HepG2 (cell line): ENCODE results near the gene HOXD1. TPM values are rescaled to one million over a fixed set of nuclear protein-coding genes. Genes with fewer than 3 reads are reported as not detected.

Experiments
- FOXP1 ChIP-seq, 2 experiments: fragments of 450-650 bp in 1 of 2; IDR thresholded peaks; 2 replicates each; pipeline ENCODE4 v1.6.1; 2017 to 2018; ENCODE audit warnings: antibody characterized with exemption in 1 of 2
- HHEX ChIP-seq: IDR thresholded peaks from 2 replicates; pipeline ENCODE4 v1.6.1; 2016; ENCODE audit warnings: control low read depth
- LCORL ChIP-seq, 2 experiments: fragments of 450-650 bp in 1 of 2; sonication (generic) in 1 of 2; formaldehyde crosslinking in 1 of 2; IDR thresholded peaks; 2 replicates each; pipeline versions ENCODE4 v1.5.0 to v1.6.1; 2017 to 2020; ENCODE audit warnings: antibody characterized with exemption in 1 of 2, missing genetic modification reagents in 1 of 2
- MTA1 ChIP-seq: sonication (generic); formaldehyde crosslinking; IDR thresholded peaks from 2 replicates; pipeline ENCODE4 v1.4.0; 2020; ENCODE audit warnings: missing genetic modification reagents, mild to moderate bottlenecking, borderline replicate concordance
- NR2C2 ChIP-seq: sonication (generic); formaldehyde crosslinking; IDR thresholded peaks from 2 replicates; pipeline ENCODE4 v1.4.0; 2020; ENCODE audit warnings: missing genetic modification reagents, mild to moderate bottlenecking, moderate library complexity, borderline replicate concordance
- RARA ChIP-seq: IDR thresholded peaks from 2 replicates; pipeline ENCODE4 v1.6.1; 2016; ENCODE audit warnings: missing genetic modification reagents, missing compliant biosample characterization
- SALL1 ChIP-seq: sonication (generic); formaldehyde crosslinking; IDR thresholded peaks from 2 replicates; pipeline ENCODE4 v1.8.0; 2022; ENCODE audit warnings: mild to moderate bottlenecking, missing genetic modification reagents
- SAP130 ChIP-seq: IDR thresholded peaks from 2 replicates; pipeline ENCODE4 v1.6.1; 2016; ENCODE audit warnings: low read depth
- SP1 ChIP-seq, 2 experiments: fragments of 450-650 bp in 1 of 2; sonication (generic) in 1 of 2; formaldehyde crosslinking in 1 of 2; IDR thresholded peaks; 2 replicates each; pipeline versions ENCODE4 v1.4.0 to v1.6.1; 2016 to 2020; ENCODE audit warnings: missing genetic modification reagents in 1 of 2
- ZC3H13 ChIP-seq: sonication (generic); formaldehyde crosslinking; IDR thresholded peaks from 2 replicates; pipeline ENCODE4 v1.8.1; 2023; ENCODE audit warnings: mild to moderate bottlenecking, missing genetic modification reagents, moderate library complexity
- ZNF501 ChIP-seq: sonication (generic); formaldehyde crosslinking; IDR thresholded peaks from 2 replicates; pipeline ENCODE4 v1.5.1; 2020; ENCODE audit warnings: mild to moderate bottlenecking, moderate library complexity, missing genetic modification reagents
- polyA plus RNA-seq, 8 experiments: library from polyadenylated mRNA; depleted of rRNA in 3 of 8; stranded (reverse) in 7 of 8; unstranded in 1 of 8; fragments of >200 nt; fragmentation: Illumina TruSeq in 4 of 8; extraction: Trizol in 4 of 8; gene quantifications; 2 replicates each; pipeline versions ENCODE4 v1.2.1 to v1.2.3, GENCODE V29; 2011 to 2016; ENCODE audit warnings: low read depth in 4 of 8, missing spikeins in 1 of 8, mixed read lengths in 1 of 8; ENCODE audit not compliant: insufficient read depth in 1 of 8
- total RNA-seq, 5 experiments: library from RNA; depleted of rRNA; stranded (reverse); fragments of >200 nt; fragmentation: Illumina TruSeq; extraction: Trizol; gene quantifications; 2 replicates each; pipeline ENCODE4 v1.2.3, GENCODE V29; 2016; ENCODE audit warnings: low read depth in 1 of 5
- TF ChIP-seq, protein P1 (sequence below): sonication (generic); formaldehyde crosslinking; IDR thresholded peaks from 2 replicates; pipeline ENCODE4 v1.4.0; 2020; ENCODE audit warnings: missing genetic modification reagents
- TF ChIP-seq, protein P2 (sequence below): sonication (generic); formaldehyde crosslinking; IDR thresholded peaks from 2 replicates; pipeline ENCODE4 v1.9.0; 2022; ENCODE audit warnings: missing genetic modification reagents, mild to moderate bottlenecking, borderline replicate concordance
- TF ChIP-seq, protein P3 (sequence below): IDR thresholded peaks from 2 replicates; pipeline ENCODE4 v1.4.0; 2020; ENCODE audit warnings: mild to moderate bottlenecking, missing genetic modification reagents

The HOXD1 gene
- total and polyA plus RNA-seq, 2 of the 13 experiments (the other 11 are each of a cell fraction or from before 2014, with no cell fraction given), result 10.0 to 22.3 TPM

DNA sequence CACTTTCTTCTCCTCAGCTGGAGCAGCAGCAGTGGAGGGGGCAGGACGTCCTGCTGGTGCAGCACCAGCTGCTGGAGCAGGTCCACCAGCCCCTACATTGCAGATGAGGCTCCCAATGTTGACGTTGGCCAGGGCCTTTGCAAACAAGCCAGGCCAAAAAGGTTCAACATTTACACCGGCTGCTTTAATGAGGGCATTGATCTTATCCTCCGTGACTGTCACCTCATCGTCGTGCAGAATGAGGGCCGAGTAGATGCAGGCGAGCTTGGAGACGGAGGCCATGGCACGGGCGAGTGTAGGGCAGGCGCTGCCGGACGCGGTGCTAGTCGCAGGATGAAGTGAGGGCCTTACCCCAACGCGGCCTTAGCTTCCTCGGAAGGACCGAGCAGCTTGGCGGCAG is 12.5 kb downstream of the HOXD1 start (continued):
- TF ChIP-seq, protein P1, sequence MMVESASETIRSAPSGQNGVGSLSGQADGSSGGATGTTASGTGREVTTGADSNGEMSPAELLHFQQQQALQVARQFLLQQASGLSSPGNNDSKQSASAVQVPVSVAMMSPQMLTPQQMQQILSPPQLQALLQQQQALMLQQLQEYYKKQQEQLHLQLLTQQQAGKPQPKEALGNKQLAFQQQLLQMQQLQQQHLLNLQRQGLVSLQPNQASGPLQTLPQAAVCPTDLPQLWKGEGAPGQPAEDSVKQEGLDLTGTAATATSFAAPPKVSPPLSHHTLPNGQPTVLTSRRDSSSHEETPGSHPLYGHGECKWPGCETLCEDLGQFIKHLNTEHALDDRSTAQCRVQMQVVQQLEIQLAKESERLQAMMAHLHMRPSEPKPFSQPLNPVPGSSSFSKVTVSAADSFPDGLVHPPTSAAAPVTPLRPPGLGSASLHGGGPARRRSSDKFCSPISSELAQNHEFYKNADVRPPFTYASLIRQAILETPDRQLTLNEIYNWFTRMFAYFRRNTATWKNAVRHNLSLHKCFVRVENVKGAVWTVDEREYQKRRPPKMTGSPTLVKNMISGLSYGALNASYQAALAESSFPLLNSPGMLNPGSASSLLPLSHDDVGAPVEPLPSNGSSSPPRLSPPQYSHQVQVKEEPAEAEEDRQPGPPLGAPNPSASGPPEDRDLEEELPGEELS (CRISPR knock-in tag), result 0 out of 2 replicates have a peak, but pooled peaks have one; percentile 16
- TF ChIP-seq NR2C2 (CRISPR knock-in tag) (no peak), HHEX (CRISPR knock-in tag) (0 out of 2 replicates have a peak, but pooled peaks have one; percentile 27), ZC3H13 (CRISPR knock-in tag) (no peak), MTA1 (CRISPR knock-in tag) (peak; percentile 27; the same call in 1 of the 2 replicates), SAP130 (CRISPR knock-in tag) (peak; percentile 31; the same call in 1 of the 2 replicates), SP1 (IDR thresholded peaks at IDR 0.05) (no peak), SP1 (CRISPR knock-in tag; IDR thresholded peaks at IDR 0.05) (no peak), LCORL (IDR thresholded peaks at IDR 0.05) (no peak), LCORL (CRISPR knock-in tag; IDR thresholded peaks at IDR 0.05) (0 out of 2 replicates have a peak, but pooled peaks have one; percentile 39), SALL1 (CRISPR knock-in tag) (peak; percentile 61), FOXP1 (IDR thresholded peaks at IDR 0.05) (no peak), FOXP1 (CRISPR knock-in tag; IDR thresholded peaks at IDR 0.05) (peak; percentile 17; the same call in 1 of the 2 replicates), ZNF501 (CRISPR knock-in tag) (peak; percentile 41; the same call in 1 of the 2 replicates), RARA (CRISPR knock-in tag) (0 out of 2 replicates have a peak, but pooled peaks have one; percentile 23)
- TF ChIP-seq, protein P2, sequence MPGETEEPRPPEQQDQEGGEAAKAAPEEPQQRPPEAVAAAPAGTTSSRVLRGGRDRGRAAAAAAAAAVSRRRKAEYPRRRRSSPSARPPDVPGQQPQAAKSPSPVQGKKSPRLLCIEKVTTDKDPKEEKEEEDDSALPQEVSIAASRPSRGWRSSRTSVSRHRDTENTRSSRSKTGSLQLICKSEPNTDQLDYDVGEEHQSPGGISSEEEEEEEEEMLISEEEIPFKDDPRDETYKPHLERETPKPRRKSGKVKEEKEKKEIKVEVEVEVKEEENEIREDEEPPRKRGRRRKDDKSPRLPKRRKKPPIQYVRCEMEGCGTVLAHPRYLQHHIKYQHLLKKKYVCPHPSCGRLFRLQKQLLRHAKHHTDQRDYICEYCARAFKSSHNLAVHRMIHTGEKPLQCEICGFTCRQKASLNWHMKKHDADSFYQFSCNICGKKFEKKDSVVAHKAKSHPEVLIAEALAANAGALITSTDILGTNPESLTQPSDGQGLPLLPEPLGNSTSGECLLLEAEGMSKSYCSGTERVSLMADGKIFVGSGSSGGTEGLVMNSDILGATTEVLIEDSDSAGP, result 0 out of 2 replicates have a peak, but pooled peaks have one; percentile 23
- TF ChIP-seq, protein P3, sequence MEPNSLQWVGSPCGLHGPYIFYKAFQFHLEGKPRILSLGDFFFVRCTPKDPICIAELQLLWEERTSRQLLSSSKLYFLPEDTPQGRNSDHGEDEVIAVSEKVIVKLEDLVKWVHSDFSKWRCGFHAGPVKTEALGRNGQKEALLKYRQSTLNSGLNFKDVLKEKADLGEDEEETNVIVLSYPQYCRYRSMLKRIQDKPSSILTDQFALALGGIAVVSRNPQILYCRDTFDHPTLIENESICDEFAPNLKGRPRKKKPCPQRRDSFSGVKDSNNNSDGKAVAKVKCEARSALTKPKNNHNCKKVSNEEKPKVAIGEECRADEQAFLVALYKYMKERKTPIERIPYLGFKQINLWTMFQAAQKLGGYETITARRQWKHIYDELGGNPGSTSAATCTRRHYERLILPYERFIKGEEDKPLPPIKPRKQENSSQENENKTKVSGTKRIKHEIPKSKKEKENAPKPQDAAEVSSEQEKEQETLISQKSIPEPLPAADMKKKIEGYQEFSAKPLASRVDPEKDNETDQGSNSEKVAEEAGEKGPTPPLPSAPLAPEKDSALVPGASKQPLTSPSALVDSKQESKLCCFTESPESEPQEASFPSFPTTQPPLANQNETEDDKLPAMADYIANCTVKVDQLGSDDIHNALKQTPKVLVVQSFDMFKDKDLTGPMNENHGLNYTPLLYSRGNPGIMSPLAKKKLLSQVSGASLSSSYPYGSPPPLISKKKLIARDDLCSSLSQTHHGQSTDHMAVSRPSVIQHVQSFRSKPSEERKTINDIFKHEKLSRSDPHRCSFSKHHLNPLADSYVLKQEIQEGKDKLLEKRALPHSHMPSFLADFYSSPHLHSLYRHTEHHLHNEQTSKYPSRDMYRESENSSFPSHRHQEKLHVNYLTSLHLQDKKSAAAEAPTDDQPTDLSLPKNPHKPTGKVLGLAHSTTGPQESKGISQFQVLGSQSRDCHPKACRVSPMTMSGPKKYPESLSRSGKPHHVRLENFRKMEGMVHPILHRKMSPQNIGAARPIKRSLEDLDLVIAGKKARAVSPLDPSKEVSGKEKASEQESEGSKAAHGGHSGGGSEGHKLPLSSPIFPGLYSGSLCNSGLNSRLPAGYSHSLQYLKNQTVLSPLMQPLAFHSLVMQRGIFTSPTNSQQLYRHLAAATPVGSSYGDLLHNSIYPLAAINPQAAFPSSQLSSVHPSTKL (CRISPR knock-in tag), result peak; percentile 33; the same call in 1 of the 2 replicates
